Measurements from ENCODE around the gene ZNF277.

The ZNF277 gene

DNA sequence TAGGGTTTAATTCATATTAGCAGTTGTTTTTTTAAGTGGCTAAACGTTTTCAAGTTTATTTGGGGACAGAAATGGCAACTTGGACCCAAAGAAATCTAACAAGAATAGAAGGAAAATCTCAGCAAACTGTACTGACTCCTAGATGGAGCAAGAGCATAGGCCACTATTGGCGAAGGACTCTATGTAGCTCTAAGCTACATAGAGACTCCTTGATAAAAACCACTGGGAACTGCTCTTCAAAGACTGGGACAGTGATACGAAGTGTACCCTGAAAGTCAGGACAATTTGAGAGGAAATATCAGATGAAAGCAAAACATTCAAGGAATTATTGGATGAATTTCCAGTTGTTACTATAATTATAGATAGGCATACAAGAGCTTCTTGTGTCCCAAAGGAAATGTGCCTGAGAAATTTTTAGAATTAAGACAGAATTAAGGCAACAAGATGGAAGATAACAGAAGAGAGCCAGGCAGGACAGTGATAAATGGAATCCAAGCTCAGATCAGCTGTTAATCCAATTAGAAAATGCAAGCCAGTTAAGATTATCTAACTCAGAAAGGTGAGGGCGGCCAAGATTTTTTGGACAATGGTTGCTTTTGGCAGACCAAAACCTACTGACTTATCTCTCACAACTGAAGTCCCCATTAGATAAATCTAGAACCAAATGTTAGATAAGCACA lies 140.0 kb downstream of the ZNF277 start:
- Histone ChIP-seq H2BK5ac (ENCODE audit: low read length) (no peak overlapping the region), H3K14ac (ENCODE audit: low read length) (no peak overlapping the region), H2AFZ (ENCODE audit: low read length) (no peak overlapping the region), H3K36me3 (replicated peaks in 1 of 2; ENCODE audit: control insufficient read depth in 2 of 2, insufficient read depth in 2 of 2, low read length in 2 of 2) (peaks cover 2 to 26% of the 10 kb centered on the region in 2 donors), H3K27me3 (ENCODE audit: control insufficient read depth in 3 of 3, insufficient read depth in 3 of 3, low read depth in 1 of 3, low read length in 3 of 3) (no peaks in the 10 kb centered on the region), H3K4ac (ENCODE audit: low read length) (no peak overlapping the region), H2BK15ac (ENCODE audit: low read length) (no peak overlapping the region), H4K91ac (ENCODE audit: low read depth, low read length, poor library complexity) (no peak overlapping the region), H3K9me3 (replicated peaks in 1 of 2; ENCODE audit: control insufficient read depth in 2 of 2, insufficient read depth in 1 of 2, low read depth in 1 of 2, low read length in 2 of 2) (peaks cover 3 to 9% of the 10 kb centered on the region in 2 donors), H2BK12ac (ENCODE audit: low read length) (no peak overlapping the region), H3K27ac (replicated peaks; ENCODE audit: low read length) (no peak overlapping the region), H4K8ac (ENCODE audit: low read depth, low read length) (no peak overlapping the region), H3K4me2 (ENCODE audit: insufficient read depth, low read length, poor library complexity, severe bottlenecking) (no peak overlapping the region), H3K4me1 (ENCODE audit: control insufficient read depth in 2 of 2, insufficient read depth in 1 of 2, low read depth in 1 of 2, low read length in 2 of 2) (no peaks in the 10 kb centered on the region), H3K18ac (ENCODE audit: low read length) (no peak overlapping the region), H3K23ac (ENCODE audit: low read depth, low read length, poor library complexity) (no peak overlapping the region), H3K9ac (ENCODE audit: low read depth, low read length, poor library complexity) (no peak overlapping the region), H2AK5ac (ENCODE audit: low read depth, low read length) (no peak overlapping the region), H2BK120ac (ENCODE audit: low read depth, low read length) (no peak overlapping the region), H3K4me3 (ENCODE audit: low read length in 2 of 2) (no peak overlapping the region), H3K79me1 (ENCODE audit: low read depth, low read length) (no peaks in the 10 kb centered on the region)
- no peak for DNase-seq (ENCODE audit: low spot score)
- WGBS, 2 donors (ENCODE audit: extremely low coverage in 2 of 2, insufficient read length in 2 of 2, insufficient replicate concordance in 1 of 2) = no CpG with 5 or more reads among the region's 4 CpGs

DNA sequence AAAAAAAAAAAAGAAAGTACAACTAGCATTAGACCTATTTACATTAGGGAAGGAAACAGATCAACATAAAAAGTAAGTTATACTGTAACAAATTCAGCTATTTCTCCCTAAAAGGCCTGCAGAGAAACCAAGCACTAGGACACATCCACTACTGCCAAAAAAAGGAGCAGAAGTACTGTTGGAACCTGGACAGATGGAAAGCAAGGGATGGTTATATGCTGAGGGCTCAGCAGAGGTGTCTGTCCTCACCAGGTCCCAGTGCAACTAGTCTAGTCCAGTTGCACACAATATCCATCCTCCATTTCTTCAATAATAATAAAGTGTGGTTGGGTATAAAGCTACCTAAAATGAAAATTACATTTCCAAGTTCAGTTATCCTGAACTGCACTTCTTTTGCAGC lies 140.6 kb downstream of the ZNF277 start:
- no peak overlapping the region for H3K18ac ChIP-seq (ENCODE audit: low read length)
- no peak overlapping the region for H2BK15ac ChIP-seq (ENCODE audit: low read length)
- H2BK5ac ChIP-seq (ENCODE audit: low read length) = no peak overlapping the region
- no peak overlapping the region for H3K14ac ChIP-seq (ENCODE audit: low read length)
- H3K27ac ChIP-seq (replicated peaks; ENCODE audit: low read length) = no peak overlapping the region
- no peak overlapping the region for H3K9ac ChIP-seq (ENCODE audit: low read depth, low read length, poor library complexity)
- H2AK5ac ChIP-seq (ENCODE audit: low read depth, low read length) = no peak overlapping the region
- no peak overlapping the region for H2BK12ac ChIP-seq (ENCODE audit: low read length)
- peaks cover 3 to 9% of the 10 kb centered on the region in 2 donors for H3K9me3 ChIP-seq (replicated peaks in 1 of 2; ENCODE audit: control insufficient read depth in 2 of 2, insufficient read depth in 1 of 2, low read depth in 1 of 2, low read length in 2 of 2)
- no peak overlapping the region for H3K4me2 ChIP-seq (ENCODE audit: insufficient read depth, low read length, poor library complexity, severe bottlenecking)
- no peak overlapping the region for H2AFZ ChIP-seq (ENCODE audit: low read length)
- no peak overlapping the region for H4K8ac ChIP-seq (ENCODE audit: low read depth, low read length)
- no peaks in the 10 kb centered on the region for H3K4me1 ChIP-seq (ENCODE audit: control insufficient read depth in 2 of 2, insufficient read depth in 1 of 2, low read depth in 1 of 2, low read length in 2 of 2)
- H3K4ac ChIP-seq (ENCODE audit: low read length) = no peak overlapping the region
- H3K27me3 ChIP-seq (ENCODE audit: control insufficient read depth in 3 of 3, insufficient read depth in 3 of 3, low read depth in 1 of 3, low read length in 3 of 3) = no peaks in the 10 kb centered on the region
- H2BK120ac ChIP-seq (ENCODE audit: low read depth, low read length) = no peak overlapping the region
- H3K79me1 ChIP-seq (ENCODE audit: low read depth, low read length) = no peaks in the 10 kb centered on the region
- no peak overlapping the region for H4K91ac ChIP-seq (ENCODE audit: low read depth, low read length, poor library complexity)
- no peak for DNase-seq (ENCODE audit: low spot score)
- no peak overlapping the region for H3K23ac ChIP-seq (ENCODE audit: low read depth, low read length, poor library complexity)
- H3K4me3 ChIP-seq (ENCODE audit: low read length in 2 of 2) = no peak overlapping the region
- peaks cover 2 to 21% of the 10 kb centered on the region in 2 donors for H3K36me3 ChIP-seq (replicated peaks in 1 of 2; ENCODE audit: control insufficient read depth in 2 of 2, insufficient read depth in 2 of 2, low read length in 2 of 2)

DNA sequence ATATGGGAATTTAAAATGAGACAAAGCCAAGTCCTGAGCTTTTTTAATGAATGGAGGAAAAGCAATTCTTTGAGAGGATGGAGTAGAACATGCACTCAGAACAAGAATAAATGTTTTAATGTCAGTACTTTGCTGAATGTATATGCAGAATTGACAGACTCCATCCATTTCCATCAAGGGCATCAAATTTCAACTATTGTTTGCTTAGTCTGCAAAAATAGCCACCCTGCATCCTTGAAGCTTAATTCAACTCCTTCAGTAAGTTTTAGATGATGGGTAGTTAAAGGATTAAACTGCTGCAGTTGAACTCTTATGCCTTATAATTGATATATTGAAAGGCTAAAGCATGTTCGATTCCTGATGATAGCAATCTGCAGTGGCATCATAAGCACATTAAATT lies 144.1 kb downstream of the ZNF277 start:
- no peak for DNase-seq (ENCODE audit: low spot score)
- Histone ChIP-seq H3K4me1 (ENCODE audit: control insufficient read depth in 2 of 2, insufficient read depth in 1 of 2, low read depth in 1 of 2, low read length in 2 of 2) (no peaks in the 10 kb centered on the region), H3K36me3 (replicated peaks in 1 of 2; ENCODE audit: control insufficient read depth in 2 of 2, insufficient read depth in 2 of 2, low read length in 2 of 2) (no peaks in the 10 kb centered on the region), H3K9me3 (replicated peaks in 1 of 2; ENCODE audit: control insufficient read depth in 2 of 2, insufficient read depth in 1 of 2, low read depth in 1 of 2, low read length in 2 of 2) (no peaks in the 10 kb centered on the region), H4K91ac (ENCODE audit: low read depth, low read length, poor library complexity) (no peak overlapping the region), H3K14ac (ENCODE audit: low read length) (no peak overlapping the region), H3K79me1 (ENCODE audit: low read depth, low read length) (no peaks in the 10 kb centered on the region), H3K9ac (ENCODE audit: low read depth, low read length, poor library complexity) (no peak overlapping the region), H3K23ac (ENCODE audit: low read depth, low read length, poor library complexity) (no peak overlapping the region), H3K4me2 (ENCODE audit: insufficient read depth, low read length, poor library complexity, severe bottlenecking) (no peak overlapping the region), H3K4me3 (ENCODE audit: low read length in 2 of 2) (no peak overlapping the region), H2BK5ac (ENCODE audit: low read length) (no peak overlapping the region), H2AK5ac (ENCODE audit: low read depth, low read length) (no peak overlapping the region), H2BK12ac (ENCODE audit: low read length) (no peak overlapping the region), H2AFZ (ENCODE audit: low read length) (no peak overlapping the region), H3K18ac (ENCODE audit: low read length) (no peak overlapping the region), H3K27me3 (ENCODE audit: control insufficient read depth in 3 of 3, insufficient read depth in 3 of 3, low read depth in 1 of 3, low read length in 3 of 3) (no peaks in the 10 kb centered on the region), H4K8ac (ENCODE audit: low read depth, low read length) (no peak overlapping the region), H3K4ac (ENCODE audit: low read length) (no peak overlapping the region), H2BK15ac (ENCODE audit: low read length) (no peak overlapping the region), H2BK120ac (ENCODE audit: low read depth, low read length) (no peak overlapping the region), H3K27ac (replicated peaks; ENCODE audit: low read length) (no peak overlapping the region)
- no CpG with 5 or more reads among the region's 1 CpG for whole genome bisulfite sequencing, 2 donors (ENCODE audit: extremely low coverage in 2 of 2, insufficient read length in 2 of 2, insufficient replicate concordance in 1 of 2)

DNA sequence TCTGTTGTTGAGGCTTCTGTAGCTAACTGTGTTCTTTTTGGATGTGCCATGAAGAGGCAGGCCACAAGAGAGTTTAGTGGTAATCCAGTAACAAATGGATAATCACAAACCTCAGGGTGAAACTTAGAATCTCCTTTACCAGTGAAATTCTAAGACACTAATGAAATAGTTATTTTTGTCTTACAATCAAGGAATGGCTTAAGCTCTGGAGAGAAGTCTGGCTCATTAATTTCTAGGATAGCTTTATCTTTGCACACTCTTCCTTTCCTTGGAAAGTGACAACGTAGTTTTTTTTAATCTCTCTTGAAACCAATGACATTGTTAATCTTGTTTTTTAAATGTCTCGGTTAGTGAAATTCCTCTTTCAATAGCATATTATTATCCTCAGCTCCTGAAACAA lies 150.1 kb downstream of the ZNF277 start:
- Histone ChIP-seq H3K27me3 (ENCODE audit: control insufficient read depth in 3 of 3, insufficient read depth in 3 of 3, low read depth in 1 of 3, low read length in 3 of 3) (no peaks in the 10 kb centered on the region), H3K4me1 (ENCODE audit: control insufficient read depth in 2 of 2, insufficient read depth in 1 of 2, low read depth in 1 of 2, low read length in 2 of 2) (no peaks in the 10 kb centered on the region), H2BK5ac (ENCODE audit: low read length) (no peak overlapping the region), H3K4me3 (ENCODE audit: low read length in 2 of 2) (no peak overlapping the region), H3K9ac (ENCODE audit: low read depth, low read length, poor library complexity) (no peak overlapping the region), H3K9me3 (replicated peaks in 1 of 2; ENCODE audit: control insufficient read depth in 2 of 2, insufficient read depth in 1 of 2, low read depth in 1 of 2, low read length in 2 of 2) (no peaks in the 10 kb centered on the region), H2AK5ac (ENCODE audit: low read depth, low read length) (no peak overlapping the region), H3K23ac (ENCODE audit: low read depth, low read length, poor library complexity) (no peak overlapping the region), H3K4me2 (ENCODE audit: insufficient read depth, low read length, poor library complexity, severe bottlenecking) (no peak overlapping the region), H3K27ac (replicated peaks; ENCODE audit: low read length) (no peak overlapping the region), H3K4ac (ENCODE audit: low read length) (no peak overlapping the region), H2BK12ac (ENCODE audit: low read length) (no peak overlapping the region), H2AFZ (ENCODE audit: low read length) (no peak overlapping the region), H3K36me3 (replicated peaks in 1 of 2; ENCODE audit: control insufficient read depth in 2 of 2, insufficient read depth in 2 of 2, low read length in 2 of 2) (no peaks in the 10 kb centered on the region), H4K8ac (ENCODE audit: low read depth, low read length) (no peak overlapping the region), H2BK120ac (ENCODE audit: low read depth, low read length) (no peak overlapping the region), H3K14ac (ENCODE audit: low read length) (no peak overlapping the region), H4K91ac (ENCODE audit: low read depth, low read length, poor library complexity) (no peak overlapping the region), H3K79me1 (ENCODE audit: low read depth, low read length) (no peaks in the 10 kb centered on the region), H2BK15ac (ENCODE audit: low read length) (no peak overlapping the region), H3K18ac (ENCODE audit: low read length) (no peak overlapping the region)
- no peak for DNase-seq (ENCODE audit: low spot score)
- WGBS, 2 donors (ENCODE audit: extremely low coverage in 2 of 2, insufficient read length in 2 of 2, insufficient replicate concordance in 1 of 2) = no CpG with 5 or more reads among the region's 2 CpGs

Measured in neuronal stem cell (in vitro differentiated cells).